Stimulated activated CD4-positive, alpha-beta T cell treated with anti-CD3 and anti-CD28 coated beads, Interleukin-1b, Interleukin-23, amount 100 ng/mL, for 48 hours (primary cell): ENCODE measurements around the gene PRG2.
"Not testable (repeated sequence)": the region's sequence is repeated elsewhere in the genome, so short reads cannot be mapped to it uniquely, and the experiment has no call there.

Experiments
- DNase-seq: peaks from one replicate; pipeline ENCODE4 v3.0.0-alpha.2; 2020

PRG2 gene

DNA sequence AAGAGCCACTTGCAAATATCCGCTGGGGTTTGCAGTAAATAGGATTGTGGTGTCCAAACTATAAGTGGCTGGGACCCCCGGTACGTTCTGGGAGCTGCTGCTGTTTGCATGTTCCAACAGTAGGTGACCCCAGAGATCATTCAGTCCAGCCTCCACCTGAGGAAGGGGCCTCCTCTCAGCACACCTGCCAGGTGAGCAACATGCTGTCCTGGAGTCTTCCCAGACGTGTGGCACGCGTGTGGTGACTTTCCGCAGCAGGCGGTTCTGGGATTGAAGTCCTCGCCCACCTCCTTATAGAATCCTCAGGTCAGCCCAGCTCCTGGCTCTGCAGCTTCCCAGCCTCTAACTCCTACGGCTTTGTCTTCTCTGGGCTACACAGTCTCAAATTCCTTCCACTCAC, 45.6 kb downstream of the PRG2 start:
- no peak for DNase-seq

GRCh38 chr11:57343825-57344224, 46.6 kb downstream of the PRG2 start:
- no peak for DNase-seq

- no peak for DNase-seq
Measured at GRCh38 chr11:57342702-57343101, 47.7 kb downstream of the PRG2 start.

GRCh38 chr11:57341250-57341808, 49.1 kb downstream of the PRG2 start:
- no peak for DNase-seq

DNA sequence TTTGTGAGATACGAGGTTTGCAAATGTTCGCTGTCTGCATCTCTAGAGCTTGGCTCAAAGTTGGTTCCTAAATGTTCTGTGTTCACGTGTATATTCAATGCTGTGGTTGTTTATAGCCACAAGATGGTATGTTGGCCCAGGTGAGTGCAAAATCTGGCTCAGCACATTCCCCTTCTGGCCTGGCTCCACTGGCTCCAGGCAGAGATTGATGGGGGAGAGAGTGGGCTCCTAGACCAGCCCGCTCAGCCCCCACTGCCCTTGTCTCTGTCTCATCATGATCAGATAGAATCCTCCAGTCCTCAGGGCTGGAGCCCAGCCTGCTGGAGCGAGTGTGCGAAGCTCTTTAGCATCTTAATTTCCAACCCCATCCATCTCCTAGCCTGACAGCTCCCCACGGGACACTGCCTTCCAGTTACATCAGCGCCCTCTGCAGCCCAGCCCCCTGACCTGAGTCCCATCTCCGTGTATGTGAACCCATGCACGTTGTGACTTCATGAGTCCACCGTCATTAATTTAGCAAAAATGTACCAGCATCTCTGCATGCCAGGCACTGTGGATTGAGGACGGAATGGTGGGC, 50.3 kb downstream of the PRG2 start:
- DNase-seq: no peak

- no peak for DNase-seq
Measured at GRCh38 chr11:57339328-57339727, 51.1 kb downstream of the PRG2 start.

DNA sequence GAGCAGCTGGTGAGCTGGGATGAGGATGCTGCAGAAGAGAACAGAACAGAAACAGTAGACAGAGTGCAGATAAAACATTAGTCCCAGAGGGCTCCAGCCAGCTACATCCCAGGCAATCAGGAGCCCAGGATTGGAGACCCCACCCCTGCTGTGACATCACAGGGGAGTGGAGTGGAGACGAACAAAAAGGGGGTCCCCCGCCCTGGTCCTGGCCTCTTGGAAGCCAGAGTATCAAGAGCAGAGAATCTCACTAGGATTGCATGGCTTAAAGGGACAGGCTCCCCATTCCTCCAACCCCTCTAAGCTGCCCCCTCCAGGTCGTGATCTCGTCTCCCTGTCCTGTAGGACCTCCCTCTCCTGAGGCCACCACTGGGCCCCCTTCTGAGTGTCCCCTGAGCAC, 52.3 kb downstream of the PRG2 start, which contains the start of gene P2RX3:
Gene P2RX3, plus strand, starts transcription at position 211 of the 400 bp plus-strand sequence. CDS start 199 bp downstream, outside the sequence.
- no peak for DNase-seq

DNA sequence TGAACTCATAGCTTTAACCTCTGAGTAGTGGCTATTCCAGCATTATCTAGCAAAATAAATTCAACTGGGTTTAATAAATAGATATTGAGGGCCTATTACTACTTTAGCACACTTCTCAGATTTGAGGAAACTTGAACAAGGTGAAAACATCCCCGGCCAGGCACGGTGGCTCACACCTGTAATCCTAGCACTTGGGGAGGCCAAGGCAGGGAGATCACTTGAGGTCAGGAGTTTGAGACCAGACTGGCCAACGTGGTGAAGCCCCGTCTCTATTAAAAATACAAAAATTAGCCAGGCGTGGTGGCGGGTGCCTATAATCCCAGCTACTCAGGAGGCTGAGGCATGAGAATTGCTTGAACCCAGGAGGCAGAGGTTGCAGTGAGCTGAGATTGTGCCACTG, 53.6 kb downstream of the PRG2 start:
- not testable (repeated sequence) for DNase-seq
